ENCODE results near the gene ZNF611. TPM values are rescaled to one million over a fixed set of nuclear protein-coding genes. Genes with fewer than 3 reads are reported as not detected.

The ZNF611 gene
- total RNA-seq, 1 donor from 2014 or later: 13.1 TPM

Other genes starting within 250 kb of the ZNF611 start
- 9.0 TPM for gene ZNF808, start 207.4 kb downstream of the ZNF611 start, total RNA-seq
- gene ZNF701, start 164.8 kb downstream of the ZNF611 start, total RNA-seq: 13.2 TPM
- 29.1 TPM for gene ZNF83, start 96.7 kb downstream of the ZNF611 start, total RNA-seq
- gene ZNF600, start 51.7 kb upstream of the ZNF611 start, total RNA-seq: 4.8 TPM
- 78.0 TPM for gene ZNF28, start 86.6 kb upstream of the ZNF611 start, total RNA-seq
- 5.2 TPM for gene ZNF468, start 122.6 kb upstream of the ZNF611 start, total RNA-seq
- not detected for gene ZNF320, start 162.6 kb upstream of the ZNF611 start, total RNA-seq
- 0.43 TPM for gene ZNF888, start 188.4 kb upstream of the ZNF611 start, total RNA-seq
- gene ZNF816, start 227.8 kb upstream of the ZNF611 start, total RNA-seq: 7.1 TPM

All from ascending aorta (tissue), 1 donor.